HUES64 (cell line): ENCODE measurements around the gene CACNA1B.

ENCODE experiments used
- H3K27ac ChIP-seq: 2 replicates; pipeline ENCODE4 v1.7.0; 2013; ENCODE audit warnings: low read depth, low read length, inconsistent platforms
- H3K27me3 ChIP-seq: 2 replicates; pipeline ENCODE4 v1.6.1; 2013; ENCODE audit warnings: mild to moderate bottlenecking, low read length; ENCODE audit not compliant: insufficient read depth
- H3K36me3 ChIP-seq: 2 replicates; pipeline ENCODE4 v1.6.1; 2013; ENCODE audit warnings: mild to moderate bottlenecking, low read length; ENCODE audit not compliant: insufficient read depth
- H3K4me1 ChIP-seq: 2 replicates; pipeline ENCODE4 v1.6.1; 2013; ENCODE audit warnings: mild to moderate bottlenecking, low read length, moderate library complexity; ENCODE audit not compliant: insufficient read depth
- H3K4me3 ChIP-seq: 2 replicates; pipeline ENCODE4 v1.5.1; 2013; ENCODE audit warnings: mild to moderate bottlenecking, low read length, moderate library complexity
- H3K9ac ChIP-seq: 2 replicates; pipeline ENCODE4 v1.6.1; 2013; ENCODE audit warnings: mild to moderate bottlenecking, low read depth, low read length
- H3K9me3 ChIP-seq: 2 replicates; pipeline ENCODE4 v1.6.1; 2013; ENCODE audit warnings: low read depth, low read length; ENCODE audit not compliant: insufficient read depth
- WGBS: fragments of 150-250, 120-280 bp; methylation state at CpG from one replicate; pipeline ENCODE4 v1.1.7; 2013; ENCODE audit warnings: missing lambda C conversion rate; 5-methylcytosine and 5-hydroxymethylcytosine counted together

The CACNA1B gene

DNA sequence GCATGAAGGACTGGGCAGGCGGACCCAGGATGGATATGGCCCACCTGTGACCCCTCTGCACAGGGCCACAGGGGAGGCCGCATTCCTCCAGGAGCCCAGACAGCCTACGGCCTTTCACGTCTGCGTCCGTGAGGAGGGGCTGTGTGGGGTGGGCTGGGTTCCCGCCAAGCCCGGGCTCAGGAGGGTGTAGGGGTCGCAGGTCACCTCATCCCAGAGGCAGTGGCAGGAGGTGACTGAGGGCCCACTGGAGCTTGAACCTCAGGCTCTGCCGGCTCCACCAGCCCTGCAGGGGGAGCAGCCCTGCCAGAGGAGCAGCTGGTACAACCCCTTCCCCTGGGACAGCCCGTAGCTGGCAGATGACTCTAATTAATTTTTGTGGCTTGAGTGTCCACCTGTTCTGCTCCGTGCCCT, 40.7 kb upstream of the CACNA1B start:
- no peaks in the 10 kb centered on the region for H3K27me3 ChIP-seq
- no peaks in the 10 kb centered on the region for H3K9me3 ChIP-seq
- H3K4me1 ChIP-seq = no peaks in the 10 kb centered on the region
- no peak overlapping the region for H3K4me3 ChIP-seq
- 87% methylated on average over 12 of the region's 12 CpGs for WGBS
- H3K36me3 ChIP-seq = peaks cover 40% of the 10 kb centered on the region
- H3K27ac ChIP-seq = no peak overlapping the region
- no peak overlapping the region for H3K9ac ChIP-seq

DNA sequence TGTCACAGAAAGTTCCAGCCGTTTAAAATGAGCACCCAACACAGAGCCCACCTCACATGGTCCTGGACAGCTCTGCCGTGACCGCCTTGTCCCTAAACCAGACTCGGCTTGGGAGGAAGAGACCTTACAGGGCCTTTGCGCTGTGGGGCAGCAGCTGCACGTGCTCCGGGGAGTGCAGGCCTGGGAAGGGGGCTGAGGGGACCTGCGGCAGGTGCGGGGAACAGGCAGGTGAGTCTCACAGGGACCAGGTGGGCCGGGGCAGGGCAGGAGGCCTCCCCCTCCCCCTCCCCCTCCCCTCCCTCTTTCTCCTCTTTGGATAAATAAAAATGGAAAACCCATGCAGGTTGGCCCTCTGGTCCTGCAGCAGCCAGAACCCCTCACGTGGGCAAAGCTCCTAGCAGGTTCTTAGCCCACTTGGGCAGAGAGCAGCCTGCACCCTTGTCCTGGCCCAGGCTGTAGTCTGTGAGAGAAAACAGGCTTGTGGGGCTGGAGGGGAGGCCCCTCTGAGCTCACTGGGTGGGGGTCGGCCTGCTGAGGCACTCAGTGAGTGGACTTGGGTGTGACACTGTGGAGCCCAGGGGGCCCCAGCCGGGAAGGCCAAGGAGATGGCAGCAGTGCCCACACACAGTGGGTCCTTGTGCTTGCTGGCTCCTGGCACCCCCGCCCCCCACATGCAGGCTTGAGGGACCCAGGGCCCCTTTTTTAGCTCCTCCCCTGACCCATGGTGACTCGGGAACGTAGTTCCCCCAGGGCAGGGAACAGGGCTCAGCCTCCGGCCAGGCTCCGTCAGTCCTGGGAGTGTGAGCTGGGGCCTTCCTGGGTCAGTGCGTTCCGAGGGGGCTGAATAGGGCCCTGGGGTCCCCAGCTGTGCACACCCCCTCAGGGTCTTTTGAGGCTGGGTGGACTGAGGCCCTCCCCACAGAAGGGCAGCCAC, 40.0 kb upstream of the CACNA1B start:
- Histone ChIP-seq H3K4me1 (no peaks in the 10 kb centered on the region), H3K36me3 (peaks cover 38% of the 10 kb centered on the region)
- 93% methylated on average over 18 of the region's 20 CpGs for WGBS

DNA sequence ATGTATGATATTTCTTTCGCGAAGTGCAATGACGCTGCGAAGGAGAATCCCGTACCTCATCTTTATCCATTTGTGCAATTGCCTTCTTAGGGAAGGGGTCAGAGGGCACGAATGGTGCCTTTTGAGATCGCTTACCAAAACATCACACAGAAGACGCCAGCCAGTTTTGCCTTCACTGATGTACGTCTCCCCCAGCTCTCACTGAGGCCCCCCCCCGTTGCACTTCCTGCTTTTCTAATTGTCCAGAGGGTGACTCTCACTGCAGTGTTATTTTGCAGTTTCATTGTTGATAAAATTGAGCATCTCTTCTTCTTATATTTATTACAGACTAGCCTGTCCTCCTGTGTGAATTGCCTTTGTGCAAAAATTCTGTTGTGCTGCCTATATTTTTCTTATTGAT, 39.0 kb upstream of the CACNA1B start:
- 97% methylated on average over 10 of the region's 10 CpGs for WGBS
- no peak overlapping the region for H3K9ac ChIP-seq

More for the DNA sequence above, 40.0 kb upstream of the CACNA1B start:
- no peak overlapping the region for H3K4me3 ChIP-seq
- no peaks in the 10 kb centered on the region for H3K27me3 ChIP-seq
- H3K27ac ChIP-seq = no peak overlapping the region
- no peak overlapping the region for H3K9ac ChIP-seq
- no peaks in the 10 kb centered on the region for H3K9me3 ChIP-seq

DNA sequence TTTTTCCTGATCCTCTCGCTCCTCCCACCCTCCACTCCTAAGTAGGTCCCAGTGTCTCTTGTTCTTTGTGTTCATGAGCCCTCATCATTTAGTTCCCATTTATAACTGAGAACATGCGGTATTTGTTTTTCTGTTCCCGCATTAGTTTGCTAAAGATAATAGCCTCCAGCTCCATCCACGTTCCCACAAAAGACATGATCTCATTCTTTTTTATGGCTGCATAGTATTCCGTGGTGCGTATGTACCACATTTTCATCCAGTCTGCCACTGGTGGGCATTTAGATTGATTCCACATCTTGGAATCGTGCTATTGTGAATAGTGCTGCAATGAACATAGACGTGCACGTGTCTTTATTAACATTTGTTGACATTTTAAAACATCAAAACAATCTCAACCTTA, 34.2 kb upstream of the CACNA1B start:
- Histone ChIP-seq H3K4me1 (no peaks in the 10 kb centered on the region), H3K27ac (no peak overlapping the region), H3K36me3 (no peaks in the 10 kb centered on the region), H3K9ac (no peak overlapping the region), H3K27me3 (no peaks in the 10 kb centered on the region), H3K4me3 (no peak overlapping the region), H3K9me3 (no peaks in the 10 kb centered on the region)
- WGBS = 88% methylated on average over 9 of the region's 9 CpGs

More for the DNA sequence above, 39.0 kb upstream of the CACNA1B start:
- H3K4me1 ChIP-seq = no peaks in the 10 kb centered on the region
- peaks cover 30% of the 10 kb centered on the region for H3K36me3 ChIP-seq
- H3K27ac ChIP-seq = no peak overlapping the region
- no peak overlapping the region for H3K4me3 ChIP-seq
- no peaks in the 10 kb centered on the region for H3K27me3 ChIP-seq
- no peaks in the 10 kb centered on the region for H3K9me3 ChIP-seq

DNA sequence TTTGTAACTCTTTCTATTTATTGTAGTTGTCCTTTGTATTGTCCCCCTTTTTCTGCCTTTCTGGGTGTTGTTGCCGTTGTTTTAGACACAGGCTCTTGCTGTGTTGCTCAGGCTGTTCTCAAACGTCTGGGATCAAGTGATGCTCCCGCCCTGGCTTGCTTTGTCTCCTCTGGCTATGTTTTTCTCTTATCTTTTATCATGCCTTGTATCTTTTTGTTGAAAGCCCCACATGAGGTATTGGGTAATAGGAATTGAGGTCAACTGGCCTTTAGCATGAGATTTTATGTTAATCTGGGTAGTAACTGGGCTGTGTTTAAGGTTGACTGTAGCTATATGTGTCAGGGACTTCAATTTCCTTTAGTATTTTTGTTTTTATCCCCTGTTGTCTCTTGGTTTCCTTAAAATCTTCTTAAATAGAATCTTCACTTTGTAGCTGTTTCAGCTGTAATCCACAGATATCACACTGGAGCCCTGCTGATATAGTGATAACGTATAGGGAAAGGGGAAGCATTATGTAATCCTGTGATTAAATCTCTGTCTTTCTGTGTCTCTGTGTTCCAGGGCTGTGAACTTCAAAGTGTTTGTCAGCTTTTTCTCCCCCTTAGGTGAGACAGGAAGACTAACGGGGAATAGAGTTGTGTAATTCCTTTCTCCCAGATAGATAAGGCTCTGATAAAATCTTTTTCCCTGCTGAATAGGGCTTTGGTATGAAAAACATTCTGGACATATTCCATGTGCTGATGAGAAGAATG, 25.9 kb upstream of the CACNA1B start:
- Histone ChIP-seq H3K4me1 (no peaks in the 10 kb centered on the region), H3K9ac (no peak overlapping the region), H3K4me3 (no peak overlapping the region), H3K9me3 (no peaks in the 10 kb centered on the region; the same call in 1 of the 2 replicates), H3K36me3 (no peaks in the 10 kb centered on the region), H3K27me3 (no peaks in the 10 kb centered on the region), H3K27ac (no peak overlapping the region)
- 75% methylated on average over 5 of the region's 5 CpGs for WGBS

DNA sequence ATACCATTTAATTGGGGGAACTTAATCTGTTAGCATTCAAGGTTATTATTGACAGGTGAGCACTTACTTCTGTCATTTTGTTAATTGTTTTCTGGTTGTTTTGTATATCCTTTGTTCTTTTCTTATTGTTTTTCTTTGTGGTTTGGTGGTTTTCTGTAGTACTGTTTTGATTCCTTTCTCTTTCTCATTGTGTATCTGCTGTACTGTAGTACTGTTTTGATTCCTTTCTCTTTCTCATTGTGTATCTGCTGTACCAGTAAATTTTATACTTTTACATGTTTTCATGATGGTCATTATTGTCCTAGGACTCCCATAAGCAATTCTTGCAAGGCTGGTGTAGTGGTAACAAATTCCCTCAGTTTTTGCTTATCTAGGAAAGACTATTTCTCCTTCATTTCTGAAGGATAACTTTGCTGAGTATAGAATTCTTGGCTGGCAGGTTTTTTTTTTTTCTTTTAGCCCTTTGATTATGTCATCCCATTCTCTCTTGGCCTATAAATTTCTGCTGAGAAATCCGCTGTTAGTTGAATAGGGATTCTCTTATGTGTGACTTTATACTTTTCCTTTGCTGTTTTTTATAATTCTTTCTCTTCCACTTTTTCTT, 24.1 kb upstream of the CACNA1B start:
- H3K4me3 ChIP-seq = no peak overlapping the region
- no peaks in the 10 kb centered on the region for H3K4me1 ChIP-seq
- no CpG with 5 or more reads among the region's 1 CpG for WGBS
- no peaks in the 10 kb centered on the region for H3K36me3 ChIP-seq
- H3K9me3 ChIP-seq = peaks cover 2% of the 10 kb centered on the region; the same call in 1 of the 2 replicates
- H3K9ac ChIP-seq = no peak overlapping the region
- no peak overlapping the region for H3K27ac ChIP-seq
- no peaks in the 10 kb centered on the region for H3K27me3 ChIP-seq

DNA sequence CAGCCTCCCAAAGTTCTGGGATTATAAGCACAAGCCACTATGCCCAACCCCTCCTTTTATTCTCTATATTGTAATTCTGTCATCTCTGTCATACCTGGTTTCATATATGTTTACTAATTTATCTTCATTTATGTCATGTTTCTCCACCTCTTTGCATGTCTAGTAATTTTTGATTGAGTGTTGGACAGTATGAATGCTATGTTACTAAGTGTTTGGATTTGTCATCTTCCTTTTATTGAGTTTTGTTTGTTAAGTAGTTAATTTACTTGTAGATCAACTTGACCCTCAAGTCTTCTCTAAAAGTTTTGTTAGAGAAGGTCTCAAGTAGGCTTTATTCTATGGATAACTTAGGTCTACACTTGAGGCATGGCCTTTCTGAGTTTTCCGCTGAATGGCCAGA, 17.2 kb upstream of the CACNA1B start:
- WGBS = 93% methylated on average over 1 of the region's 1 CpG
- H3K27me3 ChIP-seq = no peaks in the 10 kb centered on the region

DNA sequence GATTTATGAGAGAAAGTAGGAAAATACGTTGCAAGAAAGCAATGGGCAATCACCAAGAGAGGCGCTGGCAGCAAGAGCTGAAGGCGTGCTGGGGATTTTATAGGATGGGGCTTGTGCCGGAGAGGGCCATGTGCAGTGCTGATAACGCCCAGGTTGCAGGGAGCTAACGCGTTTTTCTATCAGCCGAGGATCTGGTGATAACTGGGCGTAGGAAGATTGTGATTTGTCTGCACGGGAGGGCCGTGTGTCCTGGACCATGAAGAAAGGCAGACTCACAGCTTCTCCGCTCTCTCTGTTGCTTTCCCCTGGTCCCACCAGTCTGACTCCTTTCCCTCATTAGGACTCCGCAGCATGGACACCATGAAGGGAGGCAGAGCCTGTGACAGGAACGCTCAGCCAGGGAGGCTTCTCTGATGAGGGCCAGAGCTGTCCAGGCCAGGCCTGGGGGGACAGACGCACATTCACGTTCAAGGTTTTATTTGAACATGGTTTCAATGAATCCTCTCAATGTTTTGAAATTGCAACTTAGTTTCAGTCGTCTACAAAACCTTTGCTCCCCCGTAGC, 11.9 kb upstream of the CACNA1B start:
- WGBS = 88% methylated on average over 18 of the region's 18 CpGs
- H3K27me3 ChIP-seq = no peaks in the 10 kb centered on the region
- H3K9me3 ChIP-seq = peaks cover 2% of the 10 kb centered on the region; the same call in 1 of the 2 replicates
- no peaks in the 10 kb centered on the region for H3K4me1 ChIP-seq
- H3K27ac ChIP-seq = no peak overlapping the region
- H3K4me3 ChIP-seq = no peak overlapping the region
- H3K36me3 ChIP-seq = no peaks in the 10 kb centered on the region
- no peak overlapping the region for H3K9ac ChIP-seq

More for the DNA sequence above, 17.2 kb upstream of the CACNA1B start:
- Histone ChIP-seq H3K27ac (no peak overlapping the region), H3K36me3 (no peaks in the 10 kb centered on the region), H3K9me3 (peaks cover 6% of the 10 kb centered on the region; the same call in 1 of the 2 replicates), H3K9ac (no peak overlapping the region), H3K4me1 (no peaks in the 10 kb centered on the region), H3K4me3 (no peak overlapping the region)

DNA sequence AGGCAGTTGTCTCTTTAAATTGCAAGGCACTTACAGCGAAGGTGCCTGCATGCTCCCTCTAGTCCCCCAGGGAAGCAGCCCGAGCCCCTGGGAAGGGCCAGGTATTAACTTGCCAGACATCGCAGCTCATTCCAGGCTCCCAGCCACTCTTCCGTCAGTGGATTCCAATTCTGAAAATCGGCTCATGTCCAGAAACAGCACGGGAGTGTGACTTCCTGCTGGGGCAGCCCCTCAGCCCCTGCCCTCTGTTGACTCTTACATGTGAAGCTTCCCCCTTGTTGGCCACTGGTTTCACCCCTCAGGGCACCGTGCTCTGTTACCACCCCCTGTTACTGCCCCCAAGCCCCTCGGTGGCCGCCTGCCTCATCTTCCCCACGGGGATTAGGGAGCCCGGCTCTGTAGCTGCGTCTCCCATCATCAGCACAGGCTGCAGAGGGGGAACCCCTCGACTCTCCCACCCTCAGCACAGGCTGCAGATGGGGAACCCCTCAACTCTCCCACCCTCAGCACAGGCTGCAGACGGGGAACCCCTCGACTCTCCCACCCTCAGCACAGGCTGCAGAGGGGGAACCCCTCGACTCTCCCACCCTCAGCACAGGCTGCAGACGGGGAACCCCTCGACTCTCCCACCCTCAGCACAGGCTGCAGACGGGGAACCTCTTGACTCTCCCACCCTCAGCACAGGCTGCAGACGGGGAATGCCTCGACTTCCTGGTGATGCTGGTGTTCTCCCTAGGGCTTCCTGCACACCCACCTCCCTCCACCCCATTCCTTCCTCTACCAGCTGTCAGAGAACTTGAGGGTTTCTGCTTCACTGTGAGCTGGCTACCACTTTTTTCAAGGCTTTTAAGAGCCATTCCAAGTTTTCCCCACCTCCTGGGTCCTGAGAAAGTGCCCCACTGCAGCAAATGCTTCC, 11.1 kb upstream of the CACNA1B start:
- H3K4me1 ChIP-seq = no peaks in the 10 kb centered on the region
- H3K4me3 ChIP-seq = no peak overlapping the region
- H3K9me3 ChIP-seq = no peaks in the 10 kb centered on the region
- no peak overlapping the region for H3K27ac ChIP-seq
- no peaks in the 10 kb centered on the region for H3K27me3 ChIP-seq
- 82% methylated on average over 21 of the region's 21 CpGs for WGBS
- H3K36me3 ChIP-seq = no peaks in the 10 kb centered on the region
- H3K9ac ChIP-seq = no peak overlapping the region

DNA sequence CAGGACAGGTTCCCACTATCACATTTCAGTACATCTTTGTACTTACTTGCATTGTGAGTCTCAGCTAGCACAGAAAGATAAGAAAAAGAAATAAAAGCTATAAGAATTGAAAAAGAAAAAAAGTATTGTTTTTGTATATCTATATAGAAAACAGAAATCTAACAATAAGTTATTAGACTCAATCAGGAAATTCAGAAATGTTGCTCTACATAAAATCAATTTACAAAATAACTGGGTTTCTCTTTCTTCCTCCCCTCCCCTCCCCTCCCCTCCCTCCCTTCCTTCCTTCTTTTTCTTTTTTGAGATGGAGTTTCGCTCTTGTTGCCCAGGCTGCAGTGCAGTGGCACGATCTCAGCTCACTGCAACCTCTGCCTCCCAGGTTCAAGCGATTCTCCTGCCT, 7.2 kb upstream of the CACNA1B start:
- Histone ChIP-seq H3K4me1 (no peaks in the 10 kb centered on the region), H3K9ac (no peak overlapping the region), H3K9me3 (no peaks in the 10 kb centered on the region), H3K36me3 (no peaks in the 10 kb centered on the region), H3K27me3 (peaks cover 10% of the 10 kb centered on the region), H3K4me3 (no peak overlapping the region), H3K27ac (no peak overlapping the region)
- WGBS = 79% methylated on average over 3 of the region's 3 CpGs
